ENCODE measurements around the gene SRP68.
A peak's percentile ranks its signal among the peaks of the same experiment; 100 is the strongest.

The SRP68 gene

DNA sequence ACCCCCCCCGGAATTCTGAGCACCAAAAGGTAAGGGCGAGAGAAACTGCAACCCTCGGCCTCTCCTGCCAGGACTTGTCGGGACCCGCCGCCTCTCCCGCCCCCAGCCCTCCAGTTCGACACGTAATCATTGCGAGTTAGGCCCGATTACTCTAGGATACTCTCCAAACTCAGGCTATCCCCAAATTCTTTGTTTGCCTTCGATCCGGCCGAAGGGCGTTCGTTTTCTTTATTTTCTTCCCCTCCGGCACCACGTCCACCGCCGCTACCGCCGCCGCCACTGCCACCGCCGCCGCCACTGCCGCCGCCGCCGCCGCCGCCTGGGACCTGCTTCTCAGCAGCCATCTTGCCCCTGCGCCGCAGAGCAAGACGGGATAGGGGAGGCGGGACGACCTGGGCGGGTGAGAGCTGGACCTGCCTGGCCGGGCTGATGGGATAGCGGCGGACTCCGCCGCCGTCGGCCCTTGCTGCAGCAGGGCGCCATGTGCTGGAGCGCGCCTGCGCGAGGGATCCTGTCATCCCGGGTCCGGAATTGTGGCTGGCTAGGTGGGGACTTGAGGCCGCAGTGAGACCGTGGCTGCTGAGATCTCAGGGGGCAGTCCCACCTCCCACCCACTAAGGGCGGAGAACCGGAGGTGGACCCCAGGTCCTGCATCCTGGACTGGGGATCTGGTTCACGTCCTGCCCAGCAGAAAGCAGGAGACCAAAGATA lies at the start of gene SRP68:
SRP68 (minus strand) TSS at position 370 of the 711 bp plus-strand sequence; CDS start at position 344, 26 bp downstream.
- DNase-seq (ENCODE audit: low read depth) = peak; percentile 95

DNA sequence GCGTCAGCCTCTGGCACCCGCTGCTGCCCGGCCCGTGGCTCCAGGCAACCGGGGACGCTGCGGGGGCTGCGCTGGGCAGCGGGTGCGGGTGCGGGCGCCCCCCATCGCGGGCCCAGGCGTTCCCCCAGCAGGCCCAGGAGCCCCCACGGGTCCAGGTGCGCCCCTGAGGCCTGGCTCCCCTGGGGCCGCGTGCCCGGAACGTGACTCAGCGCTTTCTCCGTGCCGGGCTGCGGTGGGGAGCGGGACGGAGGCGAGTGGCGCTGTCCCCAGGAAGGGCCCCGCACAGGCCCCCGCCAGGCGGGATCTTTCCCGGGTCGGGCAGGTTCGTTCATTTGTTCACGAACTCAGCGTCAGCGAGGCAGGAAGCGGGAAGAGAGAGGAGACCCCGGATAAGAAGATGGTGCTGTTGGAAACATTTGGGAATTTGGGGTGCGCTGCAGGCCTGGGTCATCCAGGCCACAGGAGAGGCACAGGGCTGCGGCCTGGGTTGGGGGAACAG lies 49.7 kb upstream of the SRP68 start:
- DNase-seq (ENCODE audit: low read depth) = peak; percentile 13

- no peak for DNase-seq (ENCODE audit: low read depth)
These were observed 48.3 kb upstream of the SRP68 start for GRCh38 chr17:76120658-76121008.

DNA sequence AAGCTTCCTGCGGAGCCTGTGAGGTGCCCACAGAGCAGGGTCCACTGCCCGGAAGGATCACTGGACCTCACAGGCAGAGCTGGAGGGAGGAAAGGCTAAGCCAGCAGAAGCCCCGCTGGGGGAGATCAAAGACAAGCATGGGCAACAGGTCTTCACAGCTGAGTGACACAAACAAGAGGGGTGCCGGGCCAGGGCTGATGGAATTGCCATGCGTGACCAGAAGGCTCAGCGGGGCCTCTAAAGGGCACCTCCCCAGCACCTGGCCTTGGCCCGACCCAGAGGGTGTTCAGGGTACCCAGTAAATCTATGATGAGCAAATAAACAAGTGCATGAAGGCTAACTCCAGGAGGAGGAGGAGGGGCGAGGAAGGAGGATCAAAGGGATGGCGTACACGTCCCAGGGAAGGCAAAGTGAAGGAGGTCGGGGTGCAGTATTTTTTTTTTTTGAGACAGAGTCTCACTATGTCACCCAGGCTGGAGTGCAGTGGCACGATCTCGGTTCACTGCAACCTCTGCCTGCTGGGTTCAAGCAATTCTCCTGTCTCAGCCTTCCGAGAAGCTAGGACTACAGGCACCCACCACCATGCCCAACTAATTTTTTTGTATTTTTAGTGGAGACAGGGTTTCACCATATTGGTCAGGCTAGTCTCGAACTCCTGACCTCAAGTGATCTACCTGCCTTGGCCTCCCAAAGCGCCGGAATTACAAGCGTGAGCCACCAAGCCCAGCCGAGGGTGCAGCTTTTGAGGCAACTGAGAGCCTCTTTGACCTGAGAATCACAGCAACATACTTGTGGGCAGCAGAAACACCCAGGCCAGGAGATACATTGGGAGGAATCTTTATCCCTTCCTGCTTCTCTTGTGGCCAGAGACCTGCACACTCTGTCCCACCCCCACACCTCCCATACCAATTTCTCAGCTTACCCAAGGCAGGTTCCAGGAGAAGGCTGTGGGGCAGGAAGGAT lies 47.4 kb upstream of the SRP68 start:
- no peak for DNase-seq (ENCODE audit: low read depth)

DNA sequence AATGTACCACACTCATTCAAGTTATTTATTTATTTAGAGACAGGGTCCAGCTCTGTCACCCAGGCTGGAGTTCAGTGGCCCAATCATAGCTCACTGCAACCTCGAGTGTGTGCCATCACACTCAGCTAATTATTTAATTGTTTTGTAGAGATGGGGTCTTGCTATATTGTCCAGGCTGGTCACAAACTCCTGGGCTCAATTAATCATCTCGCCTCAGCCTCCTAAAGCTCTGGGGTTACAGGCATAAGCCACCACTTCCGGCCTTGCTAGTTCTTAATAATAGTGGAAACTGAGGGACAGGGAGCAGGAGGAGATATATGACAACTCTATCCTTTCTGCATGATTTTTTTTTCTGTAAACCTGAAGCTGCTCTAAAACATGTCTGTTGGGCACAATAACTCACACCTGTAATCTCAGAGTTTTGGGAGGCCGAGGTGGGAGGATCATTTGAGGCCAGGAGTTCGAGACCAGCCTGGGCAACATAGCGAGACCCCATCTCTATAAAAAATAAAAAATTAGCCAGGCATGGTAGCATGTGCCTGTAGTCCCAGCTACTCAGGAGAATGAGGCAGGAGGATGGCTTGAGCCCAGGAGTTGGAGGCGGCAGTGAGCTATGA lies 42.9 kb upstream of the SRP68 start:
- no peak for DNase-seq (ENCODE audit: low read depth)

DNA sequence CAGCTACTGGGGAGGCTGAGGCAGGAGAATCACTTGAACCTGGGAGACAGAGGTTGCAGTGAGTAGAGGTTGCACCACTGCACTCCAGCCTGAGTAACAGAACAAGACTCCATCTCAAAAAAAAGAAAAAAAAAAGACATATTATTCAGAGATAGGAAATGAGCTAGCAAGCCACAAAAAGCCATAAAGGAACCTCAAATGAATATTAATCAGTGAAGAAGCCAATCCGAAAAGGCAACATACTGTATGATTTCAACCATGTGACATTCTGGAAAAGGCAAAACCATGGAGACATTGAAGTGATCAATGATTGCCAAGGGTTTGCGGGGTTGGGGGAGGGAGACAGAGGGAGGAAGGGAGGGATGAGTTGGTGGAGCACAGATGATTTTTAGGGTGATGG lies 39.6 kb upstream of the SRP68 start:
- DNase-seq (ENCODE audit: low read depth) = no peak

- no peak for DNase-seq (ENCODE audit: low read depth)
These were observed 35.2 kb upstream of the SRP68 start for GRCh38 chr17:76107509-76107908.

DNA sequence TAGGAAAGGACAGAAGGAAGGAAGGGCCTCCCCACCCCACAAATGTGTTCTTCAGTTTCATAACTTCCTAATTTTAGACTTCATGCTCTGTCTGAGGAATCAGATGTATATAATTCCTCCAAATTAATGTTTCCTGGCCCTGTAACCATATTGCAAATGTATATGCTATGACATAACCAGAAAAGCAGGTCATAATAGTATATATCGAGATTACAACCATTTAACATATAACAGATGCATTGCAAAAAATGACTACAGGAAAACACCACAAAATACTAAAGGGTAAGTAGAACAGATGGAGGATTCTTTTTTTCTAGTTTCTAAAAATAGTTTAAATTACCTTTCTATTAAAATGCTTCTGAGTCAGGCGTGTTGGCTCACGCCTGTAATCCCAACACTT lies 34.4 kb upstream of the SRP68 start:
- no peak for DNase-seq (ENCODE audit: low read depth)

GRCh38 chr17:76104896-76105231 lies 32.5 kb upstream of the SRP68 start:
- DNase-seq (ENCODE audit: low read depth) = no peak

GRCh38 chr17:76104140-76104895 lies 32.0 kb upstream of the SRP68 start:
- DNase-seq (ENCODE audit: low read depth) = no peak

GRCh38 chr17:76103274-76104139 lies 31.2 kb upstream of the SRP68 start, which contains the start of gene EXOC7:
Gene EXOC7, minus strand, starts transcription at chr17:76103787. Its CDS starts 95 bp downstream, at chr17:76103692.
- peak; percentile 82 for DNase-seq (ENCODE audit: low read depth)

GRCh38 chr17:76102944-76103273 lies 30.6 kb upstream of the SRP68 start:
- DNase-seq (ENCODE audit: low read depth) = no peak

- DNase-seq (ENCODE audit: low read depth) = no peak
These were observed 25.5 kb upstream of the SRP68 start for GRCh38 chr17:76097716-76098295.

- DNase-seq (ENCODE audit: low read depth) = no peak
These were observed 23.6 kb upstream of the SRP68 start for GRCh38 chr17:76095943-76096342.

- no peak for DNase-seq (ENCODE audit: low read depth)
These were observed 21.7 kb upstream of the SRP68 start for GRCh38 chr17:76094046-76094445.

GRCh38 chr17:76092526-76093413 lies 20.5 kb upstream of the SRP68 start:
- DNase-seq (ENCODE audit: low read depth) = no peak

GRCh38 chr17:76091526-76092286 lies 19.4 kb upstream of the SRP68 start:
- DNase-seq (ENCODE audit: low read depth) = no peak

DNA sequence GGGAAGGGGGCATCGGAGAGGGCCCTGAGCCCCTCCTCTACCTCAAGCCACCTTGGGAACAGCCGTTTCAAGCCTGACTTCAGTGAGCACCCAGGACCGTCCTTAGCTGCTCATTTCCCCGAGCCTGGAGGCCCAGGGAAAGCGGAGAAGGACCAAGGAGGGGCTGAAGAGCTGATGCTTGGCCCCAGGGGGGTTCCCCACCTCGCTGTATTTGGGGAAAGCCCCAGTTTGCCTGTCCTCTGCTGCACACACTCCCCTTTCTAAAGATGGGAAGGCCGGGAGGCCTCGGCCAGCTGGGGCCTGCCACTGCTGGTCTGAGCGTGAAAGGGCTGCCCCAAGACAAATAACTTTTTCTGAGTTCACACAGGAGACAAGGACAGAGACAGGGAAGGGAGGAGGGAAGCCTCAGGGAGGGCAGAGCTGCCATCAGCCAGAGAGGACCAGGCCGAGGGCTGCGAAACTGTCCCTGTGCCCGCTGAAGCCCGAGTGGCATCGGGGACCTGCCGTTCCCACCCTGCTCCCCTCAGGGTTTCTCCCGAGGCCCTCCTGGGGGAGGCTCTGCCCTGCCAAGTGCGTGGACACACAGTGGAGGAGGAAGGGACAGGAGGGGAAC lies 18.3 kb upstream of the SRP68 start:
- DNase-seq (ENCODE audit: low read depth) = no peak

Data from iris pigment epithelial cell (primary cell).